Measurements from ENCODE around the gene RTKN2. TPM values are rescaled to one million over a fixed set of nuclear protein-coding genes. Genes with fewer than 3 reads are reported as not detected.

Gene RTKN2
- polyA plus RNA-seq, 3 donors: 0.07 to 0.08 TPM; not detected in 1

DNA sequence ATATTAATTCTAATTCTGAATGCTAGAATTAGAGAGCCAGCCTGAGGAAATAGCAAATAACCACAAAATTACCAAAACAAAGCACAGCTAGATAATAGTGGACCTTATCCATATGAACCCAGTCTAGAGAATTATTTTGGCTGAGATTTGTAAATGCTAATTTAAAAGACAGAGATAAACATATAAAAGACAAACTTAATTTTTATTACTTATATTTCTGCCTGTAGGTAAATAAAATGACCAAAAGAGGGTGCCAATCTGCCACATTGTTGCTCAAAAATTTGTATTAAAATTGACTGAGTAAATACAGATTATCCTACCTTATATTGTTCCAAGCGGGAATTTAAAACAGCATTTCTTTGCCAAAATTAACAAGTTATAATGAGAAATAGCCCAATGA is 20.2 kb downstream of the RTKN2 start:
- DNase-seq: no peak
- Histone ChIP-seq H3K4me3 (replicated peaks in 1 of 3; ENCODE audit: low read depth in 2 of 3, low read length in 3 of 3) (no peak overlapping the region), H3K27me3 (ENCODE audit: control insufficient read depth in 2 of 2, insufficient read depth in 2 of 2, low read length in 2 of 2) (no peaks in the 10 kb centered on the region), H4K20me1 (ENCODE audit: insufficient read depth, low read length) (no peaks in the 10 kb centered on the region), H3K79me2 (ENCODE audit: insufficient read depth, low read length) (no peaks in the 10 kb centered on the region), H3K9me3 (replicated peaks in 1 of 2; ENCODE audit: control insufficient read depth in 1 of 2, insufficient read depth in 1 of 2, low read length in 2 of 2) (no peaks in the 10 kb centered on the region), H3K27ac (ENCODE audit: low read depth in 1 of 2, low read length in 2 of 2) (no peak overlapping the region), H3K9ac (ENCODE audit: insufficient read depth, low read length, poor library complexity, severe bottlenecking) (no peak overlapping the region), H3K4me2 (replicated peaks; ENCODE audit: extremely low read depth, low read length, poor library complexity, severe bottlenecking) (no peak overlapping the region), H3K36me3 (replicated peaks in 1 of 2; ENCODE audit: control insufficient read depth in 1 of 2, insufficient read depth in 2 of 2, low read length in 2 of 2) (no peaks in the 10 kb centered on the region), H3K4me1 (ENCODE audit: control insufficient read depth in 1 of 2, insufficient read depth in 2 of 2, low read length in 2 of 2) (peaks cover 14 to 29% of the 10 kb centered on the region in 2 donors), H2AFZ (ENCODE audit: insufficient read depth, low read depth, low read length, poor library complexity, severe bottlenecking) (no peak overlapping the region)
- peaks cover 28% of the 10 kb centered on the region for H3K4me1 Mint-ChIP-seq
- H3K4me3 Mint-ChIP-seq: no peak overlapping the region
- intact Hi-C loops (cut with micrococcal nuclease): loop anchor here (10.0 kb wide), 2 partner anchors 84 to 204 kb away; no protein-coding TSS in a partner anchor
- no peak overlapping the region for H3K27ac Mint-ChIP-seq
- H3K9me3 Mint-ChIP-seq: no peaks in the 10 kb centered on the region
- H3K36me3 Mint-ChIP-seq: no peaks in the 10 kb centered on the region
- TF ChIP-seq, protein P1, sequence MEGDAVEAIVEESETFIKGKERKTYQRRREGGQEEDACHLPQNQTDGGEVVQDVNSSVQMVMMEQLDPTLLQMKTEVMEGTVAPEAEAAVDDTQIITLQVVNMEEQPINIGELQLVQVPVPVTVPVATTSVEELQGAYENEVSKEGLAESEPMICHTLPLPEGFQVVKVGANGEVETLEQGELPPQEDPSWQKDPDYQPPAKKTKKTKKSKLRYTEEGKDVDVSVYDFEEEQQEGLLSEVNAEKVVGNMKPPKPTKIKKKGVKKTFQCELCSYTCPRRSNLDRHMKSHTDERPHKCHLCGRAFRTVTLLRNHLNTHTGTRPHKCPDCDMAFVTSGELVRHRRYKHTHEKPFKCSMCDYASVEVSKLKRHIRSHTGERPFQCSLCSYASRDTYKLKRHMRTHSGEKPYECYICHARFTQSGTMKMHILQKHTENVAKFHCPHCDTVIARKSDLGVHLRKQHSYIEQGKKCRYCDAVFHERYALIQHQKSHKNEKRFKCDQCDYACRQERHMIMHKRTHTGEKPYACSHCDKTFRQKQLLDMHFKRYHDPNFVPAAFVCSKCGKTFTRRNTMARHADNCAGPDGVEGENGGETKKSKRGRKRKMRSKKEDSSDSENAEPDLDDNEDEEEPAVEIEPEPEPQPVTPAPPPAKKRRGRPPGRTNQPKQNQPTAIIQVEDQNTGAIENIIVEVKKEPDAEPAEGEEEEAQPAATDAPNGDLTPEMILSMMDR (IDR thresholded peaks at IDR 0.05): peak; percentile 36
- peaks cover 0 to 2% (median 0%) of the 10 kb centered on the region in 3 donors for H3K27me3 Mint-ChIP-seq (ENCODE audit: low read depth in 3 of 3)
- no CpG with 5 or more reads among the region's 1 CpG for WGBS (ENCODE audit: insufficient coverage)

DNA sequence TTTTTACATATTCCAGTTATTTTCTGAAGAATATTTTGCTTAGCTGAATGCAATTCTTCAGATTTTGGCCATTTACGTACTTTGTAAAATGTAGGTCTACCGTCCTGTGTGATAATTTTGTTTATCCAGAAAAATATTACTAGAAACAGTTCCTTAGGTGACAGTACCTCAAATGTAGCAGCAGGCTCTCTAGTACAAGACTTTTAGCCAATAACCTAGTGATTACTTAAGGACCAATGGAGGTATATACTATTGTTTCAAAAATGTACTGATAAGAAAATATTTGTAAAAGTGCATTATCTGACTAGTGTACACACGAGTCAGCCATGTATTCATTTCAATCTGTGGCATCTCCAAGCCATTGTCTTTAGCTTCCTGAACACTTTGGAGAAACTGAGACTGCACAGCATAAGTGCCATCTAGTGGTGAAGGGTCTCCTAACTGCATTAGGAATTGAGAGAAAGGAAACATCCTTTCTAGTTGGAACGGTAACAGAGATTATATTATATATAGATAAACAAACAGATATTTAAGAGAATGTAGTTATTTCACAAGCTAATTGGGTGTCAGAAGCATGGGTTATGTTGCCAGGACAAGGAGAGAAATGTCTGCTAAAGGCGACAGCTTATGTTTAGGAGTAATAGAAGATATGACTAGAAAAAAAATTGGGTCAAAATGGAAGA is 23.7 kb downstream of the RTKN2 start:
- H2AFZ ChIP-seq (ENCODE audit: insufficient read depth, low read depth, low read length, poor library complexity, severe bottlenecking): no peak overlapping the region
- H3K4me3 ChIP-seq (replicated peaks in 1 of 3; ENCODE audit: low read depth in 2 of 3, low read length in 3 of 3): peak overlapping the region in 1 of 3 experiments; percentile 77
- no peaks in the 10 kb centered on the region for H3K36me3 Mint-ChIP-seq
- peak overlapping the region in 6 of 7 donors; percentile 15 to 67 (median 50) for H3K27ac Mint-ChIP-seq
- intact Hi-C loops (cut with micrococcal nuclease): loop anchor here (5.0 to 10.0 kb wide), 3 partner anchors 80 to 343 kb away; partner anchors contain the start of gene ARID5B (in 1 of the 2)
- H3K9me3 ChIP-seq (replicated peaks in 1 of 2; ENCODE audit: control insufficient read depth in 1 of 2, insufficient read depth in 1 of 2, low read length in 2 of 2): no peaks in the 10 kb centered on the region
- peak in 2 of 3 donors; percentile 69 to 70 for DNase-seq
- peak overlapping the region; percentile 81 for H3K4me2 ChIP-seq (replicated peaks; ENCODE audit: extremely low read depth, low read length, poor library complexity, severe bottlenecking)
- no peak overlapping the region for H3K9ac ChIP-seq (ENCODE audit: insufficient read depth, low read length, poor library complexity, severe bottlenecking)
- TF ChIP-seq, protein P1 (IDR thresholded peaks at IDR 0.05): peak; percentile 90
- peak overlapping the region in 1 of 2 donors; percentile 80 for H3K27ac ChIP-seq (ENCODE audit: low read depth in 1 of 2, low read length in 2 of 2)
- peaks cover 24 to 36% of the 10 kb centered on the region in 2 donors for H3K4me1 ChIP-seq (ENCODE audit: control insufficient read depth in 1 of 2, insufficient read depth in 2 of 2, low read length in 2 of 2)
- peaks cover 0 to 2% (median 0%) of the 10 kb centered on the region in 3 donors for H3K27me3 Mint-ChIP-seq (ENCODE audit: low read depth in 3 of 3)
- no peaks in the 10 kb centered on the region for H3K36me3 ChIP-seq (replicated peaks in 1 of 2; ENCODE audit: control insufficient read depth in 1 of 2, insufficient read depth in 2 of 2, low read length in 2 of 2)
- H3K79me2 ChIP-seq (ENCODE audit: insufficient read depth, low read length): no peaks in the 10 kb centered on the region
- WGBS (ENCODE audit: insufficient coverage): no CpG with 5 or more reads among the region's 5 CpGs
- H3K27me3 ChIP-seq (ENCODE audit: control insufficient read depth in 2 of 2, insufficient read depth in 2 of 2, low read length in 2 of 2): no peaks in the 10 kb centered on the region
- H4K20me1 ChIP-seq (ENCODE audit: insufficient read depth, low read length): no peaks in the 10 kb centered on the region
- no peaks in the 10 kb centered on the region for H3K9me3 Mint-ChIP-seq
- H3K4me1 Mint-ChIP-seq: peaks cover 28% of the 10 kb centered on the region
- no peak overlapping the region for H3K4me3 Mint-ChIP-seq

All from CD14-positive monocyte (primary cell).